Nephron progenitor cell (in vitro differentiated cells): ENCODE results near the gene PAX2.

Source experiments
- DNase-seq: peaks from one replicate; pipeline ENCODE4 v3.0.0; 2021
- H3K27ac Mint-ChIP-seq: 2 replicates; pipeline ENCODE4 v1.8.0; 2021; ENCODE audit warnings: mild to moderate bottlenecking, moderate library complexity, mixed read lengths
- H3K27me3 Mint-ChIP-seq: 2 replicates; pipeline ENCODE4 v1.8.0; 2021; ENCODE audit warnings: mild to moderate bottlenecking, low read depth, mixed read lengths; ENCODE audit not compliant: poor library complexity
- H3K36me3 Mint-ChIP-seq: 2 replicates; pipeline ENCODE4 v1.8.0; 2021; ENCODE audit warnings: low read depth, mixed read lengths
- H3K4me1 Mint-ChIP-seq: 2 replicates; pipeline ENCODE4 v1.8.0; 2021; ENCODE audit warnings: mixed read lengths
- H3K4me3 Mint-ChIP-seq: 2 replicates; pipeline ENCODE4 v1.8.0; 2021; ENCODE audit warnings: mild to moderate bottlenecking, moderate library complexity, mixed read lengths
- H3K9me3 Mint-ChIP-seq: 2 replicates; pipeline ENCODE4 v1.8.0; 2021; ENCODE audit warnings: mild to moderate bottlenecking, moderate library complexity, mixed read lengths
- CTCF ChIP-seq: fragments of 200-600 bp; sonication (generic); IDR thresholded peaks from 2 replicates; pipeline ENCODE4 v1.5.0; 2021; ENCODE audit warnings: antibody characterized with exemption

The PAX2 gene

GRCh38 chr10:100782461-100783244, 37.3 kb downstream of the PAX2 start:
- Mint-ChIP-seq H3K27ac (no peak overlapping the region), H3K27me3 (peaks cover 11% of the 10 kb centered on the region), H3K36me3 (peaks cover 88% of the 10 kb centered on the region), H3K9me3 (peaks cover 5% of the 10 kb centered on the region), H3K4me3 (no peak overlapping the region), H3K4me1 (peaks cover 39% of the 10 kb centered on the region)
- no peak for TF ChIP-seq CTCF
- no peak for DNase-seq

GRCh38 chr10:100784126-100784525, 38.7 kb downstream of the PAX2 start:
- H3K4me3 Mint-ChIP-seq, result no peak overlapping the region
- no peak for DNase-seq
- H3K27me3 Mint-ChIP-seq, result peaks cover 13% of the 10 kb centered on the region
- H3K4me1 Mint-ChIP-seq, result peaks cover 54% of the 10 kb centered on the region
- peaks cover 5% of the 10 kb centered on the region for H3K9me3 Mint-ChIP-seq
- H3K36me3 Mint-ChIP-seq, result peaks cover 89% of the 10 kb centered on the region
- TF ChIP-seq CTCF, result no peak
- no peak overlapping the region for H3K27ac Mint-ChIP-seq

DNA sequence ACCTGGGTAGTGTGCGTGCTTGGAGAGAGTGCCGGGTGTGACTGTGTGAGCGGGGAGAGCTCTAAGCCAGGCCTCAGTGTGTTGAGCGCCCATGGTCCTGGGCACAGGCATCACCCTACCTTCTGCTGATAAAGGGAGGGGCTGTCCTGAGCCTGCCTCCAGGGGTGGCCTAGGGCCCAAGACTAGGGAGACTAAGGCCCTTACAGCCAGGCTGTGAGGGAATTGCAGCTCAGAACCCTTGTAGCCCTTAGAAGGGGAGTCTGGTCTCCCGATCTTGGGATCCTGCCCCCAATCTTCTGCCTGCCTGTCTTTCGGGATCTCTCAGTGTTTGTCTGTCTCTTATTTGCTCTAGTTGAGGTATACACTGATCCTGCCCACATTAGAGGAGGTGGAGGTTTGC, 41.2 kb downstream of the PAX2 start:
- H3K36me3 Mint-ChIP-seq, result peaks cover 72% of the 10 kb centered on the region
- peak overlapping the region; percentile 95 for H3K27ac Mint-ChIP-seq
- peaks cover 79% of the 10 kb centered on the region for H3K4me1 Mint-ChIP-seq
- peak overlapping the region; percentile 60 for H3K4me3 Mint-ChIP-seq
- peaks cover 13% of the 10 kb centered on the region for H3K27me3 Mint-ChIP-seq
- no peak for DNase-seq
- TF ChIP-seq CTCF, result no peak
- no peaks in the 10 kb centered on the region for H3K9me3 Mint-ChIP-seq

DNA sequence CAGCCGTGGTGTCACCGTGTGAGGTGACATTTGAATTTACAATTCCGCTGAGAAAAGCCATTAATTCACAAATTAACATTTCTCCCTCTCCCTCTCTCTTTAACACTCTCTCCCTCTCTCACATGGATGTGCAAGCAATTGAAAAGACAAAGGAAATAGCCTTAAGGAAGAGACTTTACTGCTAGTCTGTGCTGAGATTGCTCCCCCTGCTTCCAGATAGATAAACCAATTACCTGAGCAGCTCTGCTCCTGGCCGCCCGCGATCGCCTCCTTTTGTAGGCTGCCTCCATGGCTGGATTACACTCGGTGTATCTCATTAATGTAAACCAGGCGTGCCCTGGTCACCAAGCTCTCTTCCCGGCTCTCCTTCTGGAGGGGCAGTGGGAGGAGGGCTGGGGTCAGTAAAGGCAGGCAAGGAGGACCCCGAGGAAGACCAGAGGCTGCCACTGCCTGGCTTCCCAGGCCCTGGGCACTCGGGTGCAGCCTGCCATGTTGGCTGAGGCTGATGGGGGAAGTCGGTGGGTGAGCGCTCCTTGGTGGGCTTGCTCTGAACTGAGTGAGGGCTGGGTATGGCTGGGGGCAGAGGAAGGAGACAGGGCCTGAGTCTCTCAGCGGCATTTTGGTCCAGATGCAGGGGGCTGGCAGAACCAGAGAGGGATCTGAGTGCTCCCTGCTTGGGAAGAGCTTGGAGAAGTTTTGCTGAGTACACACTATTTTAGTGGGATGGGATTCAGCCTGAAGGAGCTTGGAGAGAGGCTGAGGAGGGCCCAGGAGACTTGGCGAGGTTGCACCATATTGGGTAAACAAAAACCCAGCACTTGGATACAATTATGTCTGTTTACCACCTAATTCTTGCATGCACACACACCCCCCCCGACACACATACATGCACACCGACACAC, 42.9 kb downstream of the PAX2 start:
- peaks cover 91% of the 10 kb centered on the region for H3K4me1 Mint-ChIP-seq
- peak overlapping the region; percentile 29 for H3K4me3 Mint-ChIP-seq
- H3K27ac Mint-ChIP-seq, result peak overlapping the region; percentile 52
- TF ChIP-seq CTCF, result no peak
- peaks cover 63% of the 10 kb centered on the region for H3K36me3 Mint-ChIP-seq
- DNase-seq, result no peak
- H3K27me3 Mint-ChIP-seq, result peaks cover 13% of the 10 kb centered on the region
- H3K9me3 Mint-ChIP-seq, result no peaks in the 10 kb centered on the region

DNA sequence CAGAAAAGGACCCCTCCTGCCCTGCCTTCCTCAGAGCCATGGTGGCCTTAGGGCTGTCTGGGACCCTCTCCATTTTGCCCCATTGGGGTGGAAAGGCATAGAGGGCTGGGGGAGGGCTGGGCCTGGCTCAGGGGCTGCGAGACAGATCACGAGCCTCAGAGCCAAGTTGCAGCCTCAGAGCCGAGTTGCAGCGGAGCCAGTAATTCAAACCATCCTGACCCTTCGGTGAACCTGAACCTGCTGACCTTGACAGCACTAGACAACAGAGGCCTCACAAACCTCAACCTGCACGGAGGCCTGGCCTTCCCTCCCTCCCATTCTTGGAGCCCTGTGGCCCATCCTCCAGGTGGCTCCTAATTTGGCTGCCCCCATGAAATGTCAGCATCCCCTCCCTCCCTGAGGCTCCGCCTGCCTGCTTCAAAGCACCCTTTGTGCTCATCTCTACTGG, 45.4 kb downstream of the PAX2 start:
- H3K9me3 Mint-ChIP-seq, result no peaks in the 10 kb centered on the region
- peaks cover 69% of the 10 kb centered on the region for H3K36me3 Mint-ChIP-seq
- no peak for TF ChIP-seq CTCF
- peaks cover 88% of the 10 kb centered on the region for H3K4me1 Mint-ChIP-seq
- peak; percentile 55 for DNase-seq
- peak overlapping the region; percentile 50 for H3K27ac Mint-ChIP-seq
- no peak overlapping the region for H3K4me3 Mint-ChIP-seq
- H3K27me3 Mint-ChIP-seq, result peaks cover 10% of the 10 kb centered on the region
